Sigmoid colon (tissue), 7 donors: ENCODE results near the gene KLHL17. TPM values are rescaled to one million over a fixed set of nuclear protein-coding genes. Genes with fewer than 3 reads are reported as not detected.

ENCODE experiments used
- DNase-seq: peaks from one replicate; pipeline ENCODE4 v3.0.0-alpha.2; 2019
- H3K27ac ChIP-seq, 4 donors: fragments of 200-600 bp; sonication (generic); one replicate each; pipeline ENCODE4 v1.5.1; 2016 to 2019; ENCODE audit warnings: mild to moderate bottlenecking in 1 of 4
- H3K27me3 ChIP-seq, 3 donors: fragments of 200-600 bp; sonication (generic); one replicate each; pipeline ENCODE4 v1.5.1; 2019; ENCODE audit warnings: mild to moderate bottlenecking in 1 of 3
- H3K36me3 ChIP-seq, 4 donors: fragments of 200-600 bp; sonication (generic); one replicate each; pipeline ENCODE4 v1.5.1; 2016 to 2019
- H3K4me1 ChIP-seq, 4 donors: fragments of 200-600 bp; sonication (generic); one replicate each; pipeline ENCODE4 v1.5.1; 2017 to 2019
- H3K4me3 ChIP-seq, 4 donors: fragments of 200-600 bp; sonication (generic); one replicate each; pipeline ENCODE4 v1.5.1; 2017 to 2019; ENCODE audit warnings: mild to moderate bottlenecking in 2 of 4, moderate library complexity in 1 of 4
- H3K9me3 ChIP-seq, 4 donors: fragments of 200-600 bp in 3 of 4; sonication (generic) in 3 of 4; one replicate each; pipeline versions ENCODE4 v1.5.1 to v1.6.1; 2013 to 2019
- EP300 ChIP-seq, 4 donors: sonication (generic); formaldehyde crosslinking; IDR thresholded peaks; one replicate each; pipeline ENCODE4 v1.6.1; 2017; ENCODE audit warnings: antibody characterized with exemption in 4 of 4
- POLR2A ChIP-seq, 2 donors: fragments of 450-650 bp; IDR thresholded peaks; one replicate each; pipeline ENCODE4 v1.6.1; 2016; ENCODE audit warnings: antibody characterized with exemption in 2 of 2, mild to moderate bottlenecking in 2 of 2, moderate library complexity in 2 of 2
- POLR2AphosphoS5 ChIP-seq, 4 donors: sonication (generic); formaldehyde crosslinking; IDR thresholded peaks; one replicate each; pipeline ENCODE4 v1.6.1; 2017; ENCODE audit warnings: antibody characterized with exemption in 4 of 4
- WGBS, 2 donors: extraction: QIAGEN DNeasy Blood & Tissue Kit; methylation state at CpG; one replicate each; pipeline ENCODE4 v1.1.7; 2013; 5-methylcytosine and 5-hydroxymethylcytosine counted together
- intact Hi-C: fragments of 100-400 bp; cut with DNase I; formaldehyde crosslinking; loops from one replicate; pipeline ENCODE4 v1.15.1; 2023
- polyA plus RNA-seq, 3 donors: library from polyadenylated mRNA; stranded (reverse); fragments of 200-250 nt; gene quantifications; one replicate each; pipeline ENCODE4 v1.2.3, GENCODE V29; 2013
- total RNA-seq, 4 donors: library from RNA; depleted of rRNA; stranded (reverse); fragments of >200 nt; gene quantifications; one replicate each; pipeline ENCODE4 v1.1.0, GENCODE V29; 2016
- TF ChIP-seq, protein P1 (sequence below), 4 experiments: fragments of 450-650 bp in 3 of 4; fragments of 200-600 bp in 1 of 4; IDR thresholded peaks; one replicate each; pipeline ENCODE4 v1.5.1; 2016 to 2019; ENCODE audit warnings: antibody characterized with exemption in 4 of 4, mild to moderate bottlenecking in 3 of 4, moderate library complexity in 2 of 4
- donor health status: healthy with polysubstance abuse.
- donor health status: Bipolar disorder and iron deficiency.
- donor health status: healthy.

Gene KLHL17
- total and polyA plus RNA-seq, 7 donors: 0.69 to 10.8 (median 4.9) TPM

GRCh38 chr1:967466-968343 is 7.3 kb downstream of the KLHL17 start:
- no peak overlapping the region for H3K27ac ChIP-seq
- 53 to 69% methylated on average over 23 of the region's 23 CpGs for WGBS, 2 donors
- intact Hi-C loops: no loop called here
- H3K9me3 ChIP-seq: no peaks in the 10 kb centered on the region
- DNase-seq: no peak
- H3K36me3 ChIP-seq: peaks cover 0 to 8% (median 0%) of the 10 kb centered on the region in 4 donors
- peaks cover 0 to 16% (median 13%) of the 10 kb centered on the region in 4 donors for H3K4me1 ChIP-seq
- peak overlapping the region in 1 of 4 donors; percentile 59 for H3K4me3 ChIP-seq
- TF ChIP-seq EP300 (IDR thresholded peaks at IDR 0.05) (no peak), POLR2AphosphoS5 (IDR thresholded peaks at IDR 0.05) (no peak), POLR2A (IDR thresholded peaks at IDR 0.05) (no peak)
- TF ChIP-seq, protein P1, sequence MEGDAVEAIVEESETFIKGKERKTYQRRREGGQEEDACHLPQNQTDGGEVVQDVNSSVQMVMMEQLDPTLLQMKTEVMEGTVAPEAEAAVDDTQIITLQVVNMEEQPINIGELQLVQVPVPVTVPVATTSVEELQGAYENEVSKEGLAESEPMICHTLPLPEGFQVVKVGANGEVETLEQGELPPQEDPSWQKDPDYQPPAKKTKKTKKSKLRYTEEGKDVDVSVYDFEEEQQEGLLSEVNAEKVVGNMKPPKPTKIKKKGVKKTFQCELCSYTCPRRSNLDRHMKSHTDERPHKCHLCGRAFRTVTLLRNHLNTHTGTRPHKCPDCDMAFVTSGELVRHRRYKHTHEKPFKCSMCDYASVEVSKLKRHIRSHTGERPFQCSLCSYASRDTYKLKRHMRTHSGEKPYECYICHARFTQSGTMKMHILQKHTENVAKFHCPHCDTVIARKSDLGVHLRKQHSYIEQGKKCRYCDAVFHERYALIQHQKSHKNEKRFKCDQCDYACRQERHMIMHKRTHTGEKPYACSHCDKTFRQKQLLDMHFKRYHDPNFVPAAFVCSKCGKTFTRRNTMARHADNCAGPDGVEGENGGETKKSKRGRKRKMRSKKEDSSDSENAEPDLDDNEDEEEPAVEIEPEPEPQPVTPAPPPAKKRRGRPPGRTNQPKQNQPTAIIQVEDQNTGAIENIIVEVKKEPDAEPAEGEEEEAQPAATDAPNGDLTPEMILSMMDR (IDR thresholded peaks at IDR 0.05): no peak
- peaks cover 24 to 62% (median 45%) of the 10 kb centered on the region in 3 donors for H3K27me3 ChIP-seq

- Histone ChIP-seq H3K4me1 (peaks cover 0 to 16% (median 13%) of the 10 kb centered on the region in 4 donors), H3K4me3 (no peak overlapping the region), H3K27me3 (peaks cover 28 to 79% (median 62%) of the 10 kb centered on the region in 3 donors), H3K36me3 (no peaks in the 10 kb centered on the region), H3K9me3 (no peaks in the 10 kb centered on the region), H3K27ac (no peak overlapping the region)
- DNase-seq: no peak
- intact Hi-C loops: no loop called here
- TF ChIP-seq POLR2AphosphoS5 (IDR thresholded peaks at IDR 0.05) (no peak), EP300 (IDR thresholded peaks at IDR 0.05) (no peak), POLR2A (IDR thresholded peaks at IDR 0.05) (no peak)
- TF ChIP-seq, protein P1 (IDR thresholded peaks at IDR 0.05): no peak
- 77 to 89% methylated on average over 15 of the region's 15 CpGs for WGBS, 2 donors
Measured at GRCh38 chr1:969260-969855, 9.0 kb downstream of the KLHL17 start.

DNA sequence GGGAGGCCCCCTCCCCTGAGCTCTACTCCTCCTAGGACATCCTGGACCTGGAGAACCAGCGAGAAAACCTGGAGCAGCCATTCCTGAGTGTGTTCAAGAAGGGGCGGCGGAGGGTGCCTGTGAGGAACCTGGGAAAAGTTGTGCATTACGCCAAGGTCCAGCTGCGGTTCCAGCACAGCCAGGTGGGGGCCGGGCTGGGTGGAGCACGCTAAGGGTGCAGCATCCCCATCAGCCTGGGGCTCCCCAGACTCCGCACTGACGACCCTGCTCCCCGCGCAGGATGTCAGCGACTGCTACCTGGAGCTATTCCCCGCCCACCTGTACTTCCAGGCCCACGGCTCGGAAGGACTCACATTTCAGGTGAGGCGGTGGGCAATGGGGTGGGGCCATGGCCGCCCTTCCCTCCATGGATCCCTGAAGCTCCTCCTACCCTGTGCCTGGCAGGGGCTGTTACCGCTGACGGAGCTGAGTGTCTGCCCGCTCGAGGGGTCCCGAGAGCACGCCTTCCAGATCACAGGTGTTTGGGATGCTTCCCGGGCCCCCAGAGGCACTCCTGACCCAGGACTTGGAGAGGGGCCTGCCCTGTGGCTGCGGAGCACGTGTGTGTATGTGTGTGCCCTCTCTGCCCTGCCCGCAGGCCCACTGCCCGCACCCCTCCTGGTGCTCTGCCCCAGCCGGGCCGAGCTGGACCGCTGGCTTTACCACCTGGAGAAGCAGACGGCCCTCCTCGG is 10.0 kb downstream of the KLHL17 start:
- Histone ChIP-seq H3K36me3 (no peaks in the 10 kb centered on the region), H3K4me1 (peaks cover 0 to 16% (median 13%) of the 10 kb centered on the region in 4 donors), H3K9me3 (no peaks in the 10 kb centered on the region), H3K4me3 (no peak overlapping the region), H3K27me3 (peaks cover 29 to 89% (median 72%) of the 10 kb centered on the region in 3 donors), H3K27ac (no peak overlapping the region)
- intact Hi-C loops: no loop called here
- no peak for DNase-seq
- TF ChIP-seq, protein P1 (IDR thresholded peaks at IDR 0.05): no peak
- TF ChIP-seq POLR2AphosphoS5 (IDR thresholded peaks at IDR 0.05) (no peak), EP300 (IDR thresholded peaks at IDR 0.05) (no peak)
- 19 to 21% methylated on average over 33 of the region's 33 CpGs for WGBS, 2 donors

DNA sequence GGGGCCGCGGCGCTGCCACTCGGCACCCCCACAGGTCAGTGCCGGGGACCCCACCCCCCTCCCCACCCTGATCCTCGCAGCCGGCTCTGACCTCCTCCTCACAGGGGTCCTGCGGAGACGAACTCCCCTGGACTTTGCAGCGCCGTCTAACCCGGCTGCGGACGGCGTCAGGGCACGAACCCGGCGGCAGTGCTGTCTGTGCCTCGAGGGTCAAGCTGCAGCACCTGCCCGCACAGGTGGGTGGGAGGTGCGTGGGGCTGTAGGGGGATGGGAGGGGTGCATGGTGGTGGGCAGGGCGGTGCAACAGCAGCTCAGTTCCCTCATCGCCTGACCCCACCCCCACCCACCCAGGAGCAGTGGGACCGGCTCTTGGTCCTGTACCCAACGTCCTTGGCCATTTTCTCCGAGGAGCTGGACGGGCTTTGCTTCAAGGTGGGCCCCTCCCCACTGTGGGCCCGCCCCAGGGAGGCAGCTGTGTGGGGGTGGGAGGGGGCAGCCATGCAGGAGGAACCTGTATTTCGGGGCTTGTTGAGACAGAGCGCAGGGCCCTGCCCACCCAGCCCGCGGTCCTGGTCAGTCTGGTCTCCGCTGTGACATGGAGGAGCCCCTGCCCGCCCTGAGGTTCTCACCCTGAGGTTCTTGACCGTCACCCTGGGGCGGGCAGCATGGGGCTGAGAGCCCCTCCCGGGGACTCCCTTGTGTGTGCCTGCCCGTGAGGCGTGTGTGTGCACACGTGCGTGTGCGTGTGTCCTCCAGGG is 10.8 kb downstream of the KLHL17 start:
- intact Hi-C loops: no loop called here
- no peaks in the 10 kb centered on the region for H3K9me3 ChIP-seq
- no peak for DNase-seq
- H3K4me1 ChIP-seq: peaks cover 0 to 20% (median 17%) of the 10 kb centered on the region in 4 donors
- no peak overlapping the region for H3K27ac ChIP-seq
- WGBS, 2 donors: 23 to 40% methylated on average over 42 of the region's 42 CpGs
- peaks cover 33 to 93% (median 76%) of the 10 kb centered on the region in 3 donors for H3K27me3 ChIP-seq
- H3K36me3 ChIP-seq: no peaks in the 10 kb centered on the region
- H3K4me3 ChIP-seq: no peak overlapping the region
- no peak for TF ChIP-seq POLR2A (IDR thresholded peaks at IDR 0.05)
- TF ChIP-seq EP300 (IDR thresholded peaks at IDR 0.05): no peak
- TF ChIP-seq, protein P1 (IDR thresholded peaks at IDR 0.05): no peak
- TF ChIP-seq POLR2AphosphoS5 (IDR thresholded peaks at IDR 0.05): no peak
